Right lobe of liver (tissue), 4 donors: ENCODE data around the gene HOXD9.

ENCODE experiments used
- POLR2A ChIP-seq: fragments of 450-650 bp; IDR thresholded peaks from one replicate; pipeline ENCODE4 v1.6.1; 2017; ENCODE audit warnings: antibody characterized with exemption, mild to moderate bottlenecking
- TF ChIP-seq, protein P1 (sequence below), 4 donors: fragments of 200-600 bp in 3 of 4; fragments of 450-650 bp in 1 of 4; IDR thresholded peaks; one replicate each; pipeline versions ENCODE4 v1.5.1 to v1.8.0; 2016 to 2022; ENCODE audit warnings: antibody characterized with exemption in 4 of 4, mild to moderate bottlenecking in 2 of 4
- donor health status: DM: no; HTN: no; CAD: no.
- donor health status: DM: no; HTN: no; CAD: no.
- donor health status: DM: no; HTN: yes; CAD: no.

DNA sequence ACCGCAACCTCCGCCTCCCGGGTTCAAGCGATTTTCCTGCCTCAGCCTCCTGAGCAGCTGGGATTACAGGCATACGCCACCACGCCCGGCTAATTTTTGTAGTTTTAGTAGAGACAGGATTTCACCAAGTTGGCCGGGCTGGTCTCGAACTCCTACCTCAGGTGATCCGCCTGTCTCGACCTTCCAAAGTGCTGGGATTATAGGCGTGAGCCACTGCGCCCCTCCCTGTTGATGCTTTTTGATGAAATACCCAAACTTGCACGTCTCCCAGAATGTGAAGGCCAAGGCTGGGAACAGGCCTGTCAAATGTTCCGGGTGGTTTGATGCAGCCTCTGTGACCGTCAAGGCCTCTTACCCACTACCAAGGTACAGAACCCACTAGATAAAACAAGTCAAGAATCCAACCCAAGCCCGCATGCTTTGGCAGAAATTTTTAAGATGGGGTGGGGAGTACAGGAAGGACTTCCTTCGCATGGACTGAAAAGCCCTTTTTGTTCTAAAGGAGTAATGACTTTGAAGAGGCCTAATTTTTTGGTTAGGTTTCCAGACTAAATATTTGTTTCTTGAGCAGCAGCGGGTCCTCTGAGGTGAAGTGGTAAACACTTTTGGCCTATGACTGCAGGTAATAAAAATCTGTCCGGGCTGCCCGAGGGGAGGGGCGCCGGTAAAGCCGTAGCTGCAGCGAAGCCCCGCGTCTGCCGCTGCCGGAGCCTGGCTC is 35.0 kb upstream of the HOXD9 start:
- TF ChIP-seq POLR2A, result no peak
- TF ChIP-seq, protein P1, sequence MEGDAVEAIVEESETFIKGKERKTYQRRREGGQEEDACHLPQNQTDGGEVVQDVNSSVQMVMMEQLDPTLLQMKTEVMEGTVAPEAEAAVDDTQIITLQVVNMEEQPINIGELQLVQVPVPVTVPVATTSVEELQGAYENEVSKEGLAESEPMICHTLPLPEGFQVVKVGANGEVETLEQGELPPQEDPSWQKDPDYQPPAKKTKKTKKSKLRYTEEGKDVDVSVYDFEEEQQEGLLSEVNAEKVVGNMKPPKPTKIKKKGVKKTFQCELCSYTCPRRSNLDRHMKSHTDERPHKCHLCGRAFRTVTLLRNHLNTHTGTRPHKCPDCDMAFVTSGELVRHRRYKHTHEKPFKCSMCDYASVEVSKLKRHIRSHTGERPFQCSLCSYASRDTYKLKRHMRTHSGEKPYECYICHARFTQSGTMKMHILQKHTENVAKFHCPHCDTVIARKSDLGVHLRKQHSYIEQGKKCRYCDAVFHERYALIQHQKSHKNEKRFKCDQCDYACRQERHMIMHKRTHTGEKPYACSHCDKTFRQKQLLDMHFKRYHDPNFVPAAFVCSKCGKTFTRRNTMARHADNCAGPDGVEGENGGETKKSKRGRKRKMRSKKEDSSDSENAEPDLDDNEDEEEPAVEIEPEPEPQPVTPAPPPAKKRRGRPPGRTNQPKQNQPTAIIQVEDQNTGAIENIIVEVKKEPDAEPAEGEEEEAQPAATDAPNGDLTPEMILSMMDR (IDR thresholded peaks at IDR 0.05), result no peak
